ENCODE measurements around the gene BCKDHA.

- no peak for TF ChIP-seq CTCF (IDR thresholded peaks at IDR 0.05)
- TF ChIP-seq POLR2A (IDR thresholded peaks at IDR 0.05) = no peak
Observed at GRCh38 chr19:41355035-41355434, 42.6 kb upstream of the BCKDHA start.
